GM12864 (cell line): ENCODE results near the gene ENTHD1.

ENCODE experiments used
- DNase-seq: peaks from one replicate; pipeline ENCODE4 v3.0.0-alpha.2; 2011; ENCODE audit warnings: low read depth
- H3K4me3 ChIP-seq: 2 replicates; pipeline ENCODE4 v1.5.1; 2011; ENCODE audit warnings: mild to moderate bottlenecking, low read depth, low read length, control low read depth
- CTCF ChIP-seq: IDR thresholded peaks from 2 replicates; pipeline ENCODE4 v1.5.1; 2011; ENCODE audit warnings: low read depth, mild to moderate bottlenecking, moderate library complexity, low read length, control low read depth, inconsistent platforms; ENCODE audit errors: missing control alignments

The ENTHD1 gene

GRCh38 chr22:39712751-39713525 is 180.6 kb downstream of the ENTHD1 start:
- no peak for DNase-seq
- TF ChIP-seq CTCF = no peak
- no peak overlapping the region for H3K4me3 ChIP-seq

GRCh38 chr22:39712081-39712480 is 181.5 kb downstream of the ENTHD1 start:
- TF ChIP-seq CTCF = no peak
- no peak overlapping the region for H3K4me3 ChIP-seq
- no peak for DNase-seq

GRCh38 chr22:39710380-39711150 is 183.0 kb downstream of the ENTHD1 start:
- DNase-seq = no peak
- no peak for TF ChIP-seq CTCF
- no peak overlapping the region for H3K4me3 ChIP-seq

- no peak for DNase-seq
- no peak overlapping the region for H3K4me3 ChIP-seq
- TF ChIP-seq CTCF = no peak
These were observed 185.7 kb downstream of the ENTHD1 start for GRCh38 chr22:39707816-39708215.

GRCh38 chr22:39707351-39707750 is 186.2 kb downstream of the ENTHD1 start:
- TF ChIP-seq CTCF = no peak
- no peak overlapping the region for H3K4me3 ChIP-seq
- no peak for DNase-seq

GRCh38 chr22:39706376-39707140 is 187.0 kb downstream of the ENTHD1 start:
- no peak for TF ChIP-seq CTCF

More at GRCh38 chr22:39706376-39707140, 187.0 kb downstream of the ENTHD1 start:
- DNase-seq = no peak
- H3K4me3 ChIP-seq = no peak overlapping the region
